ENCODE data around the gene APBA1. TPM values are rescaled to one million over a fixed set of nuclear protein-coding genes. Genes with fewer than 3 reads are reported as not detected.

The APBA1 gene
- total and polyA plus RNA-seq, 2 of the 8 experiments (the other 6 are each of a cell fraction or from before 2014, with no cell fraction given) = 0.36 to 0.60 TPM

DNA sequence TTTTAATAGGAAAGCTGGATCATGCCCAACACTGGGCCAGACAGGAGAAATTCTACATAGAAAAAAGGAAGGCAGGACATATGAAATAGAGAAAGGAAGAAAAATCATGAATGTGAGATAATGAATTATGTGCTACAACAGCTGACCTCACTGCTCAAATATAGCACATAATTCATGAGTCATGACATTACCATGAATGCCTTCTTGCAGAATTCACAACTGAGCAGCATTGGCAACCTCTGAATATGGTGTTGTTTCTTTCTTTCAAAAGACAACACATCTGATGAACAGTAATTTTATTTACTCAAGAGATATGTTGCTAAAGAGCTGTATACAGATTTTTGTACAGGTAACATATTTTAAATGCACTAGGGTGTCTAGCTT, 34.4 kb downstream of the APBA1 start:
- Histone ChIP-seq H3K27ac (ENCODE audit: low read depth, low read length) (no peak overlapping the region), H3K79me2 (ENCODE audit: control insufficient read depth in 1 of 2, insufficient read depth in 2 of 2, low read length in 2 of 2) (no peaks in the 10 kb centered on the region), H3K9me3 (ENCODE audit: insufficient read depth in 2 of 2, low read depth in 1 of 2, low read length in 1 of 2) (no peaks in the 10 kb centered on the region), H3K9ac (replicated peaks in 1 of 4; ENCODE audit: extremely low read depth in 1 of 4, low read depth in 3 of 4, low read length in 3 of 4) (no peak overlapping the region), H3K4me2 (ENCODE audit: insufficient read depth in 1 of 2, low read depth in 2 of 2, low read length in 2 of 2) (no peak overlapping the region), H3K14ac (ENCODE audit: insufficient read length) (no peak overlapping the region), H3K18ac (ENCODE audit: extremely low read depth, low read length) (no peak overlapping the region), H3K27me3 (replicated peaks in 1 of 4; ENCODE audit: control insufficient read depth in 3 of 4, extremely low read depth in 1 of 4, insufficient read depth in 3 of 4, low read length in 3 of 4) (no peaks in the 10 kb centered on the region), H2BK20ac (ENCODE audit: low read length) (no peak overlapping the region), H3K4me3 (ENCODE audit: extremely low read depth in 1 of 4, insufficient read depth in 2 of 4, low read depth in 3 of 4, low read length in 4 of 4) (no peak overlapping the region), H3K36me3 (ENCODE audit: control insufficient read depth in 2 of 4, insufficient read depth in 4 of 4, low read length in 3 of 4) (no peaks in the 10 kb centered on the region), H3K23me2 (ENCODE audit: low read depth, low read length) (no peaks in the 10 kb centered on the region), H4K8ac (ENCODE audit: extremely low read depth, insufficient read depth, low read length) (no peak overlapping the region), H4K5ac (ENCODE audit: insufficient read length, low read depth, low read length) (no peak overlapping the region), H2BK12ac (ENCODE audit: low read depth, low read length) (no peak overlapping the region), H3K23ac (ENCODE audit: insufficient read length) (no peak overlapping the region), H4K20me1 (replicated peaks in 1 of 2; ENCODE audit: control insufficient read depth in 1 of 2, insufficient read depth in 2 of 2, low read length in 2 of 2) (no peaks in the 10 kb centered on the region), H2BK120ac (replicated peaks; ENCODE audit: low read depth, low read length) (no peak overlapping the region), H2BK5ac (ENCODE audit: low read depth, low read length) (no peak overlapping the region), H3K4ac (replicated peaks; ENCODE audit: insufficient read length, low read depth, low read length) (no peak overlapping the region), H2BK15ac (ENCODE audit: low read length) (no peak overlapping the region), H3K56ac (replicated peaks; ENCODE audit: insufficient read length, low read depth, low read length) (no peak overlapping the region), H3K79me1 (ENCODE audit: low read depth, low read length) (no peaks in the 10 kb centered on the region), H3K4me1 (replicated peaks in 1 of 4; ENCODE audit: control insufficient read depth in 3 of 4, insufficient read depth in 4 of 4, low read length in 3 of 4) (no peaks in the 10 kb centered on the region), H2AFZ (ENCODE audit: low read length) (no peak overlapping the region), H4K91ac (replicated peaks; ENCODE audit: insufficient read length, low read length) (no peak overlapping the region), H2AK5ac (ENCODE audit: low read depth, low read length) (no peak overlapping the region)
- FAIRE-seq (no peak), DNase-seq (ENCODE audit: low read depth in 1 of 2, low spot score in 2 of 2) (no peak)
- CTCF ChIA-PET (ENCODE audit: partially characterized antibody) = no interaction called here
- TF ChIP-seq SIX5 (IDR thresholded peaks at IDR 0.05; ENCODE audit: low read depth, low read length) = no peak
- POLR2A ChIA-PET (ENCODE audit: partially characterized antibody) = no interaction called here

Measured in H1 (cell line).